ENCODE data around the gene RPS6KB2. TPM values are rescaled to one million over a fixed set of nuclear protein-coding genes. Genes with fewer than 3 reads are reported as not detected.
A peak's percentile ranks its signal among the peaks of the same experiment; 100 is the strongest.

Gene RPS6KB2
- total RNA-seq, 1 experiment from 2014 or later, result 54.1 TPM

DNA sequence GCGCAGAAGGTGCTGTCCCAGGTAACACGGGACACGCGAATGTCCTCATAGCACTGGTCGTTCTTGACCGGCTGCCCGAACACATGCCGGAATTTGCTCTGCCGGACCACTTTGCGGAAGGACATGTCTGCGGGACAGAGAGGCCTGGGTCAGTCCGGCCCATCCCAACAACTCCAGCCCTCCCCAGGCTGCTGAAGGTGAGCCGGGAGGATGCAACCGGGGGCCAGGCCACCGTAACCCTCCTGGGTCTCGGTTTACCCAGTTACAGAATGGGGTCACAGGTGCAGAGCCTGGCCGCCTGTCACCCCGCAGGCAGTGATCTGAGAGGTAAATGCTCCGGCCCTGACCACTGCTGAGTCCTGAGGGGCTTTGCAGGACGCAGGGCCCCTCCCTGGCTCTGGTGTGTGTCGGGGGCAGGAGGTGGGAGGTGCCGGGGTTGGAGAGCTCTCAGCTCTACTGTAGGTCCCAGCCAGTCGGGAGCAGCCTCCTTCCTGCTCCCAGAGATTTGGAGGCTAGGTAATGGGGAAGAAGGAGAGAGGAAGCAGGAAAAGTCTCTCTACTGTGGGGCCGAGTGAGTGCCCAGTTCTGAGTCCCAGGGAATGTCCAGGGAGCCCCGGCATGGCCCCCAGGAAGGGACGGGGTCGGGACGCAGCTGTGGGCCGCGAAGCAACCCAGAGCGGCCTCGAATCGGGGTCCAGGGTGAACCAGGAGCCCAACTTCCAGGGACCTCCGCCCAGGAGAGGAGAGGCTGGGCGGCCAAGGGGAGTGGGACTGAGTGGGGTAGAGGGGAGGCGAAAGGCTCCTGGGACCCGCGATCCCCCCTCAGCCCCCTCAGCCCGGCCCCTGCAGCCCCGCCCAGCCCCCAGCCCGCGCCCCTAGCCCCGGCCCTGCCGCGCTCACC lies 14.5 kb downstream of the RPS6KB2 start:
- POLR2A ChIA-PET, result no interaction called here

DNA sequence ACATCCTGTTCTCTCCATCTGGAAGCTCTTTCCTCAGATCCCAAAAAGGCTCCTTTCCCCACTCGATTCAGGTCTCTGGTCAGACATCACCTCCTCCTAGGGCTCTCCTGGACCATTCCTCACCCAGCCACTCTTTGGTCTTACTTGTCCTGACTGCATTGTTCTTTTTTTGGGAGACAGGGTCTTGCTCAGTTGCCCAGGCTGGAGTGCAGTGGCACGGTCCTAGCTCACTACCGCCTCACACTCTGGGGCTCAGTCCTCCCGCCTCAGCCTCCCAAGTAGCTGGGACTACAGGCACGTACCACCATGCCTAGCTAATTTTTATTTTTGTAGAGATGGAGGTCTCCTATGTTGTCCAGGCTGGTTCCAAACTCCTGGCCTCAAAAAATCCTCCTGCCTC lies 17.2 kb downstream of the RPS6KB2 start:
- RAD21 ChIA-PET (ENCODE audit: low non-redundant PET in 1 of 2, low total read pairs in 2 of 2, uncharacterized antibody in 2 of 2, unreplicated experiment in 2 of 2), result no interaction called here
- Histone ChIP-seq H4K20me1 (ENCODE audit: insufficient read depth) (no peaks in the 10 kb centered on the region), H3K4me3 (replicated peaks in 1 of 2; ENCODE audit: low read depth in 1 of 2, low read length in 2 of 2) (no peak overlapping the region), H3K4me1 (ENCODE audit: control insufficient read depth in 1 of 2, insufficient read depth in 2 of 2, low read length in 2 of 2) (peaks cover 6 to 20% of the 10 kb centered on the region in 2 experiments; a peak in 2 of 4 replicates), H3K36me3 (ENCODE audit: control insufficient read depth in 1 of 2, insufficient read depth in 2 of 2, low read length in 2 of 2) (peaks cover 0 to 2% of the 10 kb centered on the region in 2 experiments; a peak in 1 of 4 replicates), H3K9me3 (ENCODE audit: control insufficient read depth in 1 of 2, insufficient read depth in 1 of 2, low read depth in 1 of 2, low read length in 2 of 2) (no peaks in the 10 kb centered on the region), H3K4me2 (ENCODE audit: low read length) (no peak overlapping the region), H3K9ac (ENCODE audit: low read length) (no peak overlapping the region), H3K27me3 (ENCODE audit: insufficient read depth, low read length) (no peaks in the 10 kb centered on the region), H3K27ac (ENCODE audit: low read depth, low read length) (no peak overlapping the region), H3K9me2 (ENCODE audit: insufficient read depth) (no peaks in the 10 kb centered on the region), H3K79me2 (ENCODE audit: insufficient read depth, low read length) (peaks cover 7% of the 10 kb centered on the region; the same call in 1 of the 2 replicates), H2AFZ (ENCODE audit: low read depth, low read length, poor library complexity, severe bottlenecking) (no peak overlapping the region)
- POLR2A ChIA-PET, result no interaction called here
- TF ChIP-seq ZFX (IDR thresholded peaks at IDR 0.05) (no peak), FOSL1 (IDR thresholded peaks at IDR 0.05; ENCODE audit: low read depth) (no peak), CBX3 (IDR thresholded peaks at IDR 0.05; ENCODE audit: low read depth) (no peak), RAD21 (IDR thresholded peaks at IDR 0.05; ENCODE audit: low read depth) (no peak), YY1 (IDR thresholded peaks at IDR 0.05; ENCODE audit: extremely low read depth, insufficient replicate concordance, low read depth, low read length) (no peak)
- TF ChIP-seq, protein P1, sequence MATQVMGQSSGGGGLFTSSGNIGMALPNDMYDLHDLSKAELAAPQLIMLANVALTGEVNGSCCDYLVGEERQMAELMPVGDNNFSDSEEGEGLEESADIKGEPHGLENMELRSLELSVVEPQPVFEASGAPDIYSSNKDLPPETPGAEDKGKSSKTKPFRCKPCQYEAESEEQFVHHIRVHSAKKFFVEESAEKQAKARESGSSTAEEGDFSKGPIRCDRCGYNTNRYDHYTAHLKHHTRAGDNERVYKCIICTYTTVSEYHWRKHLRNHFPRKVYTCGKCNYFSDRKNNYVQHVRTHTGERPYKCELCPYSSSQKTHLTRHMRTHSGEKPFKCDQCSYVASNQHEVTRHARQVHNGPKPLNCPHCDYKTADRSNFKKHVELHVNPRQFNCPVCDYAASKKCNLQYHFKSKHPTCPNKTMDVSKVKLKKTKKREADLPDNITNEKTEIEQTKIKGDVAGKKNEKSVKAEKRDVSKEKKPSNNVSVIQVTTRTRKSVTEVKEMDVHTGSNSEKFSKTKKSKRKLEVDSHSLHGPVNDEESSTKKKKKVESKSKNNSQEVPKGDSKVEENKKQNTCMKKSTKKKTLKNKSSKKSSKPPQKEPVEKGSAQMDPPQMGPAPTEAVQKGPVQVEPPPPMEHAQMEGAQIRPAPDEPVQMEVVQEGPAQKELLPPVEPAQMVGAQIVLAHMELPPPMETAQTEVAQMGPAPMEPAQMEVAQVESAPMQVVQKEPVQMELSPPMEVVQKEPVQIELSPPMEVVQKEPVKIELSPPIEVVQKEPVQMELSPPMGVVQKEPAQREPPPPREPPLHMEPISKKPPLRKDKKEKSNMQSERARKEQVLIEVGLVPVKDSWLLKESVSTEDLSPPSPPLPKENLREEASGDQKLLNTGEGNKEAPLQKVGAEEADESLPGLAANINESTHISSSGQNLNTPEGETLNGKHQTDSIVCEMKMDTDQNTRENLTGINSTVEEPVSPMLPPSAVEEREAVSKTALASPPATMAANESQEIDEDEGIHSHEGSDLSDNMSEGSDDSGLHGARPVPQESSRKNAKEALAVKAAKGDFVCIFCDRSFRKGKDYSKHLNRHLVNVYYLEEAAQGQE (IDR thresholded peaks at IDR 0.05; ENCODE audit: low read depth), result no peak
- TF ChIP-seq, protein P2, sequence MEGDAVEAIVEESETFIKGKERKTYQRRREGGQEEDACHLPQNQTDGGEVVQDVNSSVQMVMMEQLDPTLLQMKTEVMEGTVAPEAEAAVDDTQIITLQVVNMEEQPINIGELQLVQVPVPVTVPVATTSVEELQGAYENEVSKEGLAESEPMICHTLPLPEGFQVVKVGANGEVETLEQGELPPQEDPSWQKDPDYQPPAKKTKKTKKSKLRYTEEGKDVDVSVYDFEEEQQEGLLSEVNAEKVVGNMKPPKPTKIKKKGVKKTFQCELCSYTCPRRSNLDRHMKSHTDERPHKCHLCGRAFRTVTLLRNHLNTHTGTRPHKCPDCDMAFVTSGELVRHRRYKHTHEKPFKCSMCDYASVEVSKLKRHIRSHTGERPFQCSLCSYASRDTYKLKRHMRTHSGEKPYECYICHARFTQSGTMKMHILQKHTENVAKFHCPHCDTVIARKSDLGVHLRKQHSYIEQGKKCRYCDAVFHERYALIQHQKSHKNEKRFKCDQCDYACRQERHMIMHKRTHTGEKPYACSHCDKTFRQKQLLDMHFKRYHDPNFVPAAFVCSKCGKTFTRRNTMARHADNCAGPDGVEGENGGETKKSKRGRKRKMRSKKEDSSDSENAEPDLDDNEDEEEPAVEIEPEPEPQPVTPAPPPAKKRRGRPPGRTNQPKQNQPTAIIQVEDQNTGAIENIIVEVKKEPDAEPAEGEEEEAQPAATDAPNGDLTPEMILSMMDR (IDR thresholded peaks at IDR 0.05 in 2 of 3, conservative IDR thresholded peaks at IDR 0.05 in 1 of 3; ENCODE audit: borderline replicate concordance in 1 of 3, insufficient read depth in 1 of 3, low read depth in 2 of 3, low read length in 2 of 3), result no peak
- BruUV-seq (replicated peaks), result no TSS peak
- ATAC-seq (no peak), DNase-seq (ENCODE audit: low read depth, low spot score) (no peak)
- CTCF ChIA-PET, result no interaction called here
- intact Hi-C loops (cut with micrococcal nuclease), result no loop called here

More for the DNA sequence above, 14.5 kb downstream of the RPS6KB2 start:
- CTCF ChIA-PET, result no interaction called here
- no peaks in the 10 kb centered on the region for H3K27me3 ChIP-seq (ENCODE audit: insufficient read depth, low read length)
- H3K4me1 ChIP-seq (ENCODE audit: control insufficient read depth in 1 of 2, insufficient read depth in 2 of 2, low read length in 2 of 2), result peaks cover 6 to 28% of the 10 kb centered on the region in 2 experiments; a peak in 3 of 4 replicates
- DNase-seq (ENCODE audit: low read depth, low spot score) (no peak), ATAC-seq (peak; percentile 29)
- H4K20me1 ChIP-seq (ENCODE audit: insufficient read depth), result no peaks in the 10 kb centered on the region
- H3K27ac ChIP-seq (ENCODE audit: low read depth, low read length), result peak overlapping the region; percentile 79
- RAD21 ChIA-PET (ENCODE audit: low non-redundant PET in 1 of 2, low total read pairs in 2 of 2, uncharacterized antibody in 2 of 2, unreplicated experiment in 2 of 2), result no interaction called here
- BruUV-seq (replicated peaks), result no TSS peak
- no peaks in the 10 kb centered on the region for H3K9me2 ChIP-seq (ENCODE audit: insufficient read depth)
- peaks cover 7% of the 10 kb centered on the region; the same call in 1 of the 2 replicates for H3K79me2 ChIP-seq (ENCODE audit: insufficient read depth, low read length)
- no peak for TF ChIP-seq RAD21 (IDR thresholded peaks at IDR 0.05; ENCODE audit: low read depth)
- TF ChIP-seq ZNF274 (IDR thresholded peaks at IDR 0.05; ENCODE audit: low read depth, low read length), result no peak
- no peak for TF ChIP-seq EGR1 (IDR thresholded peaks at IDR 0.05; ENCODE audit: low read depth)
- TF ChIP-seq JUND (IDR thresholded peaks at IDR 0.05), result no peak
- no peaks in the 10 kb centered on the region for H3K9me3 ChIP-seq (ENCODE audit: control insufficient read depth in 1 of 2, insufficient read depth in 1 of 2, low read depth in 1 of 2, low read length in 2 of 2)
- peaks cover 0 to 2% of the 10 kb centered on the region in 2 experiments; a peak in 1 of 4 replicates for H3K36me3 ChIP-seq (ENCODE audit: control insufficient read depth in 1 of 2, insufficient read depth in 2 of 2, low read length in 2 of 2)
- H3K9ac ChIP-seq (ENCODE audit: low read length), result peak overlapping the region; percentile 87
- intact Hi-C loops (cut with micrococcal nuclease), result no loop called here
- H2AFZ ChIP-seq (ENCODE audit: low read depth, low read length, poor library complexity, severe bottlenecking), result no peak overlapping the region
- peak overlapping the region; percentile 82 to 90 for H3K4me3 ChIP-seq (replicated peaks in 1 of 2; ENCODE audit: low read depth in 1 of 2, low read length in 2 of 2)
- peak overlapping the region; percentile 94 for H3K4me2 ChIP-seq (ENCODE audit: low read length)
